ENCODE results near the gene NRARP. TPM values are rescaled to one million over a fixed set of nuclear protein-coding genes. Genes with fewer than 3 reads are reported as not detected.

NRARP gene
- total and polyA plus RNA-seq, 2 experiments from 2014 or later = 4.0 to 55.1 TPM

DNA sequence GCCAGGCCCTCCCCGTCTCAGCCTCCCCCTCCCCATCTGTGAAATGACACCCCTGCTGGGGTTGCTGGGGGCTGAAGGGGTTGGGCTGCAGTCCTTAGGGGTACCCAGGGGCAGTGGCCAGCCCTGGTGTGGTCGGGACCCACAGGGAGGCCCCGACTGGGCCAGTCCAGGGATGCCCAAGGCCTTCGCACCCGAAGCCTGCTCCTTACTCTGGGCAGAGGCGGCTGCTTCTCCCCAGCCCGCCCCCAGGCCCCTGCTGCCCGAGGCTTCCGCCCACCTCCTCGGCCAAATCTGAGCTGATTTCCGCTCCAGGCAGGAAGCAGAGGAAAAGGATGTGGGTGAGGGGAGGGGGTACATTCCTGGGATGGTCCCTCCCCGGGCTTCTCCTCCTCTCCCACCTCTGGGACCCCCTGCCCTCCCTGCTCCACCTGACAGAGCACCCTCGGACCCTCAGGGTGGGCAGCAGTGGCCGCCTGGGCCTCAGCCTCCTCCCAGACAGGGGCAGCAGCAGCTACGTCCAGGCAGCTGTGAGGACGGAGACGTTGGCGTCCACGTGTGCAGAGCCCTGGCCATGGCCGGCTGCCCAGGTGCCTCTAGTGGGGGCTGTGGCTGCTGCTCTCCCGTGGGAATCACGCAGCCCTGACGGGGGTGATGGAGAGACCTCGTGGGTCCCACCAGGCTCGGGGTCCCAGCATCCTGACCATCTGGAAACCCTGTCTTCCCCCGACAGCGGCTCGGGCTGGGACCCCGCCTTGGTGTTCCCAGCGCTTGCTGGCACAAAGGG lies 4.2 kb upstream of the NRARP start (continued):
- TF ChIP-seq, protein P1, sequence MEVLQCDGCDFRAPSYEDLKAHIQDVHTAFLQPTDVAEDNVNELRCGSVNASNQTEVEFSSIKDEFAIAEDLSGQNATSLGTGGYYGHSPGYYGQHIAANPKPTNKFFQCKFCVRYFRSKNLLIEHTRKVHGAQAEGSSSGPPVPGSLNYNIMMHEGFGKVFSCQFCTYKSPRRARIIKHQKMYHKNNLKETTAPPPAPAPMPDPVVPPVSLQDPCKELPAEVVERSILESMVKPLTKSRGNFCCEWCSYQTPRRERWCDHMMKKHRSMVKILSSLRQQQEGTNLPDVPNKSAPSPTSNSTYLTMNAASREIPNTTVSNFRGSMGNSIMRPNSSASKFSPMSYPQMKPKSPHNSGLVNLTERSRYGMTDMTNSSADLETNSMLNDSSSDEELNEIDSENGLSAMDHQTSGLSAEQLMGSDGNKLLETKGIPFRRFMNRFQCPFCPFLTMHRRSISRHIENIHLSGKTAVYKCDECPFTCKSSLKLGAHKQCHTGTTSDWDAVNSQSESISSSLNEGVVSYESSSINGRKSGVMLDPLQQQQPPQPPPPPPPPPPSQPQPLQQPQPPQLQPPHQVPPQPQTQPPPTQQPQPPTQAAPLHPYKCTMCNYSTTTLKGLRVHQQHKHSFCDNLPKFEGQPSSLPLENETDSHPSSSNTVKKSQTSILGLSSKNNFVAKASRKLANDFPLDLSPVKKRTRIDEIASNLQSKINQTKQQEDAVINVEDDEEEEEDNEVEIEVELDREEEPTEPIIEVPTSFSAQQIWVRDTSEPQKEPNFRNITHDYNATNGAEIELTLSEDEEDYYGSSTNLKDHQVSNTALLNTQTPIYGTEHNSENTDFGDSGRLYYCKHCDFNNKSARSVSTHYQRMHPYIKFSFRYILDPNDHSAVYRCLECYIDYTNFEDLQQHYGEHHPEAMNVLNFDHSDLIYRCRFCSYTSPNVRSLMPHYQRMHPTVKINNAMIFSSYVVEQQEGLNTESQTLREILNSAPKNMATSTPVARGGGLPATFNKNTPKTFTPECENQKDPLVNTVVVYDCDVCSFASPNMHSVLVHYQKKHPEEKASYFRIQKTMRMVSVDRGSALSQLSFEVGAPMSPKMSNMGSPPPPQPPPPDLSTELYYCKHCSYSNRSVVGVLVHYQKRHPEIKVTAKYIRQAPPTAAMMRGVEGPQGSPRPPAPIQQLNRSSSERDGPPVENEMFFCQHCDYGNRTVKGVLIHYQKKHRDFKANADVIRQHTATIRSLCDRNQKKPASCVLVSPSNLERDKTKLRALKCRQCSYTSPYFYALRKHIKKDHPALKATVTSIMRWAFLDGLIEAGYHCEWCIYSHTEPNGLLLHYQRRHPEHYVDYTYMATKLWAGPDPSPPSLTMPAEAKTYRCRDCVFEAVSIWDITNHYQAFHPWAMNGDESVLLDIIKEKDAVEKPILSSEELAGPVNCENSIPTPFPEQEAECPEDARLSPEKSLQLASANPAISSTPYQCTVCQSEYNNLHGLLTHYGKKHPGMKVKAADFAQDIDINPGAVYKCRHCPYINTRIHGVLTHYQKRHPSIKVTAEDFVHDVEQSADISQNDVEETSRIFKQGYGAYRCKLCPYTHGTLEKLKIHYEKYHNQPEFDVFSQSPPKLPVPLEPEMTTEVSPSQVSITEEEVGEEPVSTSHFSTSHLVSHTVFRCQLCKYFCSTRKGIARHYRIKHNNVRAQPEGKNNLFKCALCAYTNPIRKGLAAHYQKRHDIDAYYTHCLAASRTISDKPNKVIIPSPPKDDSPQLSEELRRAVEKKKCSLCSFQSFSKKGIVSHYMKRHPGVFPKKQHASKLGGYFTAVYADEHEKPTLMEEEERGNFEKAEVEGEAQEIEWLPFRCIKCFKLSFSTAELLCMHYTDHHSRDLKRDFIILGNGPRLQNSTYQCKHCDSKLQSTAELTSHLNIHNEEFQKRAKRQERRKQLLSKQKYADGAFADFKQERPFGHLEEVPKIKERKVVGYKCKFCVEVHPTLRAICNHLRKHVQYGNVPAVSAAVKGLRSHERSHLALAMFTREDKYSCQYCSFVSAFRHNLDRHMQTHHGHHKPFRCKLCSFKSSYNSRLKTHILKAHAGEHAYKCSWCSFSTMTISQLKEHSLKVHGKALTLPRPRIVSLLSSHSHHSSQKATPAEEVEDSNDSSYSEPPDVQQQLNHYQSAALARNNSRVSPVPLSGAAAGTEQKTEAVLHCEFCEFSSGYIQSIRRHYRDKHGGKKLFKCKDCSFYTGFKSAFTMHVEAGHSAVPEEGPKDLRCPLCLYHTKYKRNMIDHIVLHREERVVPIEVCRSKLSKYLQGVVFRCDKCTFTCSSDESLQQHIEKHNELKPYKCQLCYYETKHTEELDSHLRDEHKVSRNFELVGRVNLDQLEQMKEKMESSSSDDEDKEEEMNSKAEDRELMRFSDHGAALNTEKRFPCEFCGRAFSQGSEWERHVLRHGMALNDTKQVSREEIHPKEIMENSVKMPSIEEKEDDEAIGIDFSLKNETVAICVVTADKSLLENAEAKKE (CRISPR knock-in tag; IDR thresholded peaks at IDR 0.05) = no peak
- TF ChIP-seq, protein P2, sequence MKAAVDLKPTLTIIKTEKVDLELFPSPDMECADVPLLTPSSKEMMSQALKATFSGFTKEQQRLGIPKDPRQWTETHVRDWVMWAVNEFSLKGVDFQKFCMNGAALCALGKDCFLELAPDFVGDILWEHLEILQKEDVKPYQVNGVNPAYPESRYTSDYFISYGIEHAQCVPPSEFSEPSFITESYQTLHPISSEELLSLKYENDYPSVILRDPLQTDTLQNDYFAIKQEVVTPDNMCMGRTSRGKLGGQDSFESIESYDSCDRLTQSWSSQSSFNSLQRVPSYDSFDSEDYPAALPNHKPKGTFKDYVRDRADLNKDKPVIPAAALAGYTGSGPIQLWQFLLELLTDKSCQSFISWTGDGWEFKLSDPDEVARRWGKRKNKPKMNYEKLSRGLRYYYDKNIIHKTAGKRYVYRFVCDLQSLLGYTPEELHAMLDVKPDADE (IDR thresholded peaks at IDR 0.05) = no peak

DNA sequence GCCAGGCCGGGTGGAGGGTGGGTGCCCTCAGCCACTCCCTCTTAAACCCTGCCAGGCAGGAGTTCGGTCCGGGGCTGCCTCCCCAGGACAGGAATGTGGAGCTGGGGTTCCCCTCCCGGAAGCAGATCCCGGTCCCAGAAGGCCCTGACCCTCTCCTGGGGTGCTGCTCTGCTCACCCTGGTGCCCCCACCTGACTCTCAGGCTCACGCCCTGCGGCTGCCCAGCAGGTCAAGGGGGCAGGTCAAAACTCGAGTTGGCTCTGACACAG lies 3.7 kb upstream of the NRARP start:
- H4K20me1 ChIP-seq (replicated peaks; ENCODE audit: insufficient read depth) = no peaks in the 10 kb centered on the region
- H3K4me1 ChIP-seq (ENCODE audit: insufficient read depth) = peaks cover 21% of the 10 kb centered on the region; the same call in 1 of the 2 replicates
- H3K27me3 Mint-ChIP-seq (ENCODE audit: insufficient read depth, low read depth, poor library complexity) = peaks cover 21% of the 10 kb centered on the region
- no peak overlapping the region for H3K4me3 Mint-ChIP-seq
- DNase-seq (ENCODE audit: low spot score) = no peak
- H3K4me2 ChIP-seq = no peak overlapping the region
- H3K27ac ChIP-seq (ENCODE audit: low read depth) = no peak overlapping the region
- no peaks in the 10 kb centered on the region for H3K9me3 Mint-ChIP-seq
- H3K4me3 ChIP-seq = no peak overlapping the region
- H3K9me2 ChIP-seq (ENCODE audit: insufficient read depth) = no peaks in the 10 kb centered on the region
- no peaks in the 10 kb centered on the region for H3K36me3 ChIP-seq (ENCODE audit: insufficient read depth)
- H3K36me3 Mint-ChIP-seq (ENCODE audit: low read depth) = no peaks in the 10 kb centered on the region
- peaks cover 8% of the 10 kb centered on the region for H3F3A ChIP-seq (replicated peaks; ENCODE audit: low read depth)
- H2AFZ ChIP-seq = no peak overlapping the region
- H3K79me2 ChIP-seq (replicated peaks; ENCODE audit: insufficient read depth) = peaks cover 3% of the 10 kb centered on the region; the same call in 1 of the 2 replicates
- ATAC-seq = no peak
- H3K27me3 ChIP-seq (ENCODE audit: insufficient read depth) = peaks cover 13% of the 10 kb centered on the region
- no peak overlapping the region for H3K27ac Mint-ChIP-seq
- H3K4me1 Mint-ChIP-seq = peaks cover 25% of the 10 kb centered on the region
- TF ChIP-seq, protein P1 (CRISPR knock-in tag; IDR thresholded peaks at IDR 0.05) = no peak
- TF ChIP-seq, protein P3, sequence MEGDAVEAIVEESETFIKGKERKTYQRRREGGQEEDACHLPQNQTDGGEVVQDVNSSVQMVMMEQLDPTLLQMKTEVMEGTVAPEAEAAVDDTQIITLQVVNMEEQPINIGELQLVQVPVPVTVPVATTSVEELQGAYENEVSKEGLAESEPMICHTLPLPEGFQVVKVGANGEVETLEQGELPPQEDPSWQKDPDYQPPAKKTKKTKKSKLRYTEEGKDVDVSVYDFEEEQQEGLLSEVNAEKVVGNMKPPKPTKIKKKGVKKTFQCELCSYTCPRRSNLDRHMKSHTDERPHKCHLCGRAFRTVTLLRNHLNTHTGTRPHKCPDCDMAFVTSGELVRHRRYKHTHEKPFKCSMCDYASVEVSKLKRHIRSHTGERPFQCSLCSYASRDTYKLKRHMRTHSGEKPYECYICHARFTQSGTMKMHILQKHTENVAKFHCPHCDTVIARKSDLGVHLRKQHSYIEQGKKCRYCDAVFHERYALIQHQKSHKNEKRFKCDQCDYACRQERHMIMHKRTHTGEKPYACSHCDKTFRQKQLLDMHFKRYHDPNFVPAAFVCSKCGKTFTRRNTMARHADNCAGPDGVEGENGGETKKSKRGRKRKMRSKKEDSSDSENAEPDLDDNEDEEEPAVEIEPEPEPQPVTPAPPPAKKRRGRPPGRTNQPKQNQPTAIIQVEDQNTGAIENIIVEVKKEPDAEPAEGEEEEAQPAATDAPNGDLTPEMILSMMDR (conservative IDR thresholded peaks at IDR 0.05; ENCODE audit: low read depth in 2 of 2) = no peak
- TF ChIP-seq, protein P2 (IDR thresholded peaks at IDR 0.05) = no peak
